ENCODE measurements around the gene ARHGEF11.

- TF ChIP-seq CTCF (IDR thresholded peaks at IDR 0.05) (no peak), POLR2A (IDR thresholded peaks at IDR 0.05) (no peak), POLR2AphosphoS5 (IDR thresholded peaks at IDR 0.05) (no peak)
Observed at GRCh38 chr1:156958247-156958714, 87.3 kb downstream of the ARHGEF11 start.
